ENCODE measurements around the gene CCDC34.

- no peak for TF ChIP-seq CTCF (IDR thresholded peaks at IDR 0.05)
- no peak for TF ChIP-seq POLR2A (IDR thresholded peaks at IDR 0.05)
Measured at GRCh38 chr11:27371489-27371888, 8.5 kb upstream of the CCDC34 start.

Measured in testis (tissue), 2 donors.